NCI-H69 (cell line): Measurements from ENCODE around the gene REX1BD.
"Not testable (repeated sequence)": the region's sequence is repeated elsewhere in the genome, so short reads cannot be mapped to it uniquely, and the experiment has no call there.

Experiments
- DNase-seq: peaks from one replicate; lab custom pipeline; 2025; lab: John Stamatoyannopoulos, UW

Gene REX1BD

DNA sequence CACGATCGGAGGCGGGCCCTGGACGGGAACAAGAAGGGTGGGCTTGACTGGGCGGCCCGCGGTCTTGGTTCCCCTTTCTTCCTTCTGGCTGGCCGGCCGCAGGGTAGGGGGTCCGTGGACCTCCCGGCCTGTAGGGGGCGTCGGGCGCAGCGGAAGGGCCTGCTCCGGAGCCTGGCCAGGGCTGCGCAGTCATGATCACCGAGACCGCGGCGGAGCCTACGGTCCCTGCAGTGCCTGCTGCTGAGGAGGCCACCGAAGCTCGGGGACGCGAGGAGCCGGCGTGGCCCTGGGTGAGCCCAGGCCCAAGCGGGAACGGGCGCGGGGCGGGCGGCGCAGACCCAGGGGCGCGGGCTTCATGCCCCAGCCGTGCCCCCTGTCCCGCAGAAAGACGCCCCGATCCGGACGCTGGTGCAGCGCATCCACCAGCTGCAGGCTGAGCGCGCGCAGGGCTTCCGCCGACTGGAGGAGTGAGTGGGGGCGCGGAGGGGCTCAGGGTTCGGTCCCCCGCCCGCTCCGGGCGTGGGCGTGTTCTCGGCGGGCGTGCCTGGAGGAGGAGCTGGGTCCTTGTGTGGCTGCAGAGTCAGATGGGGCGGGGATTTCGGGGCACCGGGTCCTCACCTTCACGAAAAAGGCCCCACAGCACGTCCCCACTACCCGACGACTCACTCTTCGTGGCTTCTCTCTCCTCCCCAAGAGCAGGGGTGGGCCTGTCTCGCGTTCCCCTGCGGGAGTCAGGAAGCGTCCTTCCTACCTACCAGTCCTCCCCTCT is at the start of gene REX1BD:
Gene REX1BD (plus strand): TSS at position 188 of the 769 bp plus-strand sequence. CDS start 4 bp downstream, at position 192.
- DNase-seq: peak; percentile 91

DNA sequence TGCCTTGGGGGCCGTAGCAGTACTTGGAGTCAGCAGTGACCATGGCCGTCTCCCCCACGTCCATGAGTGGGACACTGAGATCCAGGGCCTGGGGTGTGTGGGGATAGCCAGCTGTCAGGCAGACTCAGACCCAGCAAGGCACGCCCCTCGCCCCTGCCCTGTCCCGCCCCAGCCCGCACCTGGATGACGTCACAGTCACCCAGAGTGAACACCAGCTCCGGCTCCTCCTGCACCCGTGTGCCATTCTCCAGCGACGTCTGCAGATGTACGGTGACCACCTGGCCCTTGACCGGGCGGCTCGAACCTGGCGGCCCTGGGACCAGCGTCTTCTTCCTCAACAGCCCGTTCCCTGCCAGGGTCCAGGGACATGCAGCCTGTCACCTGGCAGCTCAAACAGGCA is 49.2 kb upstream of the REX1BD start:
- DNase-seq: no peak

DNA sequence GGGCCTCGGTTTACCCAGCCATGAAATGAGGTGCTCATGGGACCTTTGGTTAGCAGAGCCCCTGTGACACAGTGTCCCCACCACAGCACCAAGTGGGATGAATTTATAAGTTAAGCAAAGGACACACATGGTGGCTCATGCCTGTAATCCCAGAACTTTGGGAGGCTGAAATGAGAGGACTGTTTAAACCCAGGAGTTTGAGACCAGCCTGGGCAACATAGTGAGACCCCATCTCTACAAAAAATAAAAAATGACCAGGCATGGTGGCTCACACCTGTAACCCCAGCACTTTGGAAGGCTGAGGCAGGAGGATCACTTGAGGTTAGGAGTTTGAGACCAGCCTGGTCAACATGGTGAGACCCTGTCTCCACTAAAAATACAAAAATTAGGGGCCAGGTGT is 48.4 kb upstream of the REX1BD start:
- DNase-seq: not testable (repeated sequence)

DNA sequence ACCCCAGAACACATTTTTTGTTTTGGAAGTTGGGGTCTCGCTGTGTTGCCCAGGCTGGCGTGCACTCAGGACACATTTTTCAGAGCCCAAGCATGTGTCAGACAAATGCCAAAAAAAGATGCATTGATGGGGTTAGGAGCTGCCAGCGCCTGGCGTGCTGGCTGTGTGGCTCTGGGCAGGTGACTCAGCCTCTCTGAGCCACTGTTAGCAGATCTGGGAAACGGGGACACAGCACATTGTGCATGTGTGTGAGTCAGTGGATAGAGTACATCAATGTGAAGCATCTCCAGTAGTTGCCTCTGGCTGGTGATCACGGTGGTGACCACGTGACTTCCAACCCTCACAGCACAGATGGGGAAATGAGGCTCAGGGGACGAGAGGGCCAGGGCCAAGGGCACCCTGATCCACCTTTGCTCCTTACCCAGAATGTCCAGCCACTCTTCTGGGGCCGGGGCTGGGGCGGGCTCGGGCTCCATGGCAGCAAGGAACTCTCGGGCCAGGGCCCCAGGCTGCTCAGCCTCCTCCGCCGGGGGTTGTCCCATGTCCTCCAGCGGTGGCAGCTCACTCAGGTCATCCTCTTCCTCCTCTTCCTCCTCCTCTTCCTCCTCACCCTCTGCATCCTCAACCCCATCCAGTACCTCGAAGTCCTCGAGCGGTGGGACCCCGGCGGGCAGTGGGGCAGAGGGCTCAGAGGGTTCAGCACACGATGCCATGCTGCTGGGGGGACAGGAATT is 47.2 kb upstream of the REX1BD start:
- DNase-seq: no peak

DNA sequence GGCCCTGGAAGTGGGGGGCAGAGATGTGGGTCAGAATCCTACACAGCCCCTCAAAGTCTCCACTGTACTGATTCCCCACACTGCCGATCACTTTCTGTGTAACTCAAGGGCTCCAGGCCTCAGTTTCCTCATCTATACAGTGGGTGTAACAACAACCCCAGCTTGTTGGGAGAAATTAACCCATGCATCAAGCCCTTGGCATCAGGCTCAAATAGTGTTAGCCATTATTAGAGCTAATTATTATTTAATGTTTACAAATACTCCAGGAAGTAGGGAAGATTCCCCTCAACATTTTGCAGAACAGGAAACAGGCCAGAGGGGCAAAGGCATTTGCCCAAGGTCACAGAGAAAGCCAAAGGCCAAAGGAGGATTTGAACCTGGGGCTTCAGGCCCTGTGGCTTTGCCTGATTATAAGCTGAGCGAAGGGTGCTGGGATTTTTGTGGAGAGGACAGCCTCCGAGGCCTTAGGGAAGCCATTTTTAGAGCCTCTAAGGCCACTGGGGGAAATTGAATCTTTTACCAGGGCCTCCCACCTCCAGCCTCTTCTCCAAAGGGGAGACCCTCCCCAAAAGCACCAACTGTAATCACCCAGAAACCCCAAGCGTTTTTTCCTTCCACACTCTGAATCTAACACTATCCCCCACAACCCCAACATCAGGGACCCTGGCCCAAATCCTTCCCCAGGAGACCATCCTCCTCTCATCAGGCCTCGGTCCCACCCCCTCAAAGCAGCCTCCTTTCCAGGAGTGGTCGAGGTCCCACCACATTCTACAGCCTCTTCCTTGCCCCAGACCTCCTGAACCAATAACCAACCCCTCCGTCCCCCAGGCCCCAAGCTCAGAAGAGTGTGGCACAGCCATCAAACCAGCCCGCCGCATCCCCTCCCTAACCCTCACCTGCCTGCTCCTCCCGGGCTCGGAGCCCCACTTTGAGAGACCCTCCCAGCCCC is 46.3 kb upstream of the REX1BD start:
- no peak for DNase-seq

DNA sequence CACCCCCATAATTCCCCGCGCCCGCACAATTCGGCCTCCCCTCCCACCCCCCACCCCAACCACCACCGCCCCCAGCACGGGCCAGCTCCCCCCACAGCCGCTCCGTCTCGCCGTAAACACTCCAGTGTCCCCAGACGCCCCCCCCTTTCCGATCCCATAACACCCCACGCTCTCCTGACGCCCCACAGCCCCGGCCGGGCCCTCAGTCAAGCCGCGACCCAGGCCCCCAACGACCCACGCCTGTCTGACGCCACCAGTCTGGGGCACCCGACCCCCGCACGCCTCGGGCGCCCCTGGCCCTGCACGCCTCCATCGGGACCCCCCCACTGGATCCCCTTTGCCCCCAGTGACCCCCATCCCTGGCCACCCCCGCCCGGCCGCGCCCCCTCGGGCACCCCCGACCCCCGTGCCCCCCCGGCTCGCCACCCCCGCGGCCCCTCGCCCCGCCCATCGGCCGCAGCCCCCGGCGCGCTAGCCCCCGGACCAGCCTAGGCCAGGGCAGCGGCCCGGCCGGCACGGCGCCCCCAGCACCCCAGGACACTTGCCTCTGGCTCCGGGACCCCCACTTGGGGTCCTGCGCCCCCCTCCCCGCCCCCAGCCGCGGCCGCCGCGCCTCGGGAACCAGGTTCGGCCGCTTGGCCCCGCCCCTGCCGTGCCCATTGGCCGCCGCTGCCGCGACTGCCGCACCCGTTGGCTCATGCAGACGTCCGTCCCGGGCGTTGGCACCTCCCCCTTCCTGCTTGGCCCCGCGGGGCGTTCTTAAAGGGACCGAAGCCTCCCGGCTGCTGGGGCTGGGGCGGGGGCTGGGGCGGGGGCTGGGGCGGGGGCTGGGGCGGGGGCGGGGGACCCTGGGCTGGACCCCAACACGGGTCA is 45.4 kb upstream of the REX1BD start, which contains the start of gene FKBP8:
Gene FKBP8 (minus strand): TSS at position 633 of the 873 bp plus-strand sequence. CDS start 1,603 bp downstream, outside the sequence.
- DNase-seq: peak; percentile 96

DNA sequence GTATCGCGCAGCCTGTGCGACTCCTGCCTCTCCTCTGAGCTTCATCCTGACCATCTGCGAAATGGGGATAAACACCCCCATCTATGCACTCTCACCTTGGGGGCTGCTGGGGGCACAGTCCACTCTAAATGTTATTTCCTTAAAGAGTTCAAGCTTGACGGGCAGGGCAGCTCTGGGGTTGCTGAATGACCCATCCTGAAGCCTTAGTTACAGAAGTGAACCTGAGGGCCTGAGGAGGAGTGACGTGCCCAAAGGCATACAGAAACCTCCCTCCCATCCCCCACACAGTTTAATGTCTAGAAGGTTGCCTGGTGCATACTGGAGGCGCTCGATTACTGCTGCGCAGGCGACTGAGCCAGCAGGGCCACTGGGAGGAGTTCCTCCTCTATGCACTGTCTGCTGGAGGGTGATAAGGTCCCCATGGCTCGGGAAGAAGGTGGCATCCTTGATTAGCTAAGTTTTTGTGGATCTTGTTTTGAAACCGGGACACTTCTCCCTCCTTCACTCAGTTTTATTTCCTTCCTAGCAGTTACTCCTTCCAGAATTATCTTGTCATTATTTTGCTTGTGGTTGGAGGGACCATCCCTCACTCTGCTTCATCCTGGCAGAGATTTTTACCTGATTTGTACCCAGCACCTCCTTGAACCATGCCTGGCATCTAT is 44.7 kb upstream of the REX1BD start:
- peak; percentile 87 for DNase-seq

DNA sequence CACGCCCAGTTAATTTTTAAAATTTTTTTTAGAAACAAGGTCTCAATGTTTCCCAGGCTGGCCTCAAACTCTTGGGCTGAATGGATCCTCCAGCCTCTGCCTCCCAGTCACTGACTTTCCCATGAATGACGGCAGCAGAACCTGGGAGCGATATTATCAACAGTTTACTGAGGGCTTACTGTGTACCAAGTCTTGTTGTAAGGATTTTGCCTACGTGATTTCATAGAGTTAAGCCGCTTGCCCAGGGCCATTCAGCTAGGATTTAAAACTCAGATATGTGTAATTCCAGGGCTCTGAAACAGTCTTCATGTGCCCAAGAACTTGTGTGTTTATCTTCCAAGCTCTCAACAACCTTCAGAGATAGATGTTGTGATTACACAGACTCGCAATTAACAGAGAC is 37.0 kb upstream of the REX1BD start:
- peak; percentile 36 for DNase-seq

DNA sequence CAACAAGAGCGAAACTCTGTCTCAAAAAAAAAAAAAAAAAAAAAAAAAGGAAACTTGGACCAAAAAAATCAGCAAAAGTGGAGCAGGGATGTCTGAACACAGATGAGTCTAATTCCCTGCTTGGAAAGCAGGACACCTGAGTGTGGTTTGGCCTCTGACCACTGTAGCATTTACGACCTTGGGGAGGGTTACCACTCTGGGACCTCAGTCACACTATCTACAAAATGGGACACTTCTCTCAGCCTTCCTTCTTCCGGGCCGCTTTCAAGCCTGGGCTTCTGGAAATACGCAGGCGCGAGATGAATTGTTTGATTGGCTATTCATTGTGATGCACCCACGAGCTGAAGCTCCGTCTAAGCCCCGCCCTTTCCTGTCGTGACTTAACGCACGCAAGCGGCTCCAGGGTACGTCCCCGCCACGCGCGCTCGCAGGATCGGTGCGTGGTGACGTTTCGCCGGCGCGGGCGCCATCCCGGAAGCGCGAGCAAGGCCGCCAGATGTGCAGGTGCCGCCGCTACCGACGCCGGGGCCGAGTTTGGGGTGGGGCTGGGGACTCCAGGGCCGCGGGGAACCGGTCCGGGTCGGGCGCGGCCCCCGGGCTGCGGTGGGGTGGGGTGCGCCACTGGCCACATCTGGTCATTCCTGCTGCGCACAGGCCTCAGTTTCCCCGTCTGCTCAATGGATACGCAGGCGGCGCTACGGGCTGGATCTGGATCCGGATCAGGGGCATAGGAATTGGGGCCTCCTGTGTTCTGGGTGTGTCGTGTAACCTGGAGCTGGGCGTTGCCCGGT is 31.0 kb upstream of the REX1BD start, which contains the start of gene KXD1:
Gene KXD1 (plus strand): TSS at position 460 of the 791 bp plus-strand sequence. CDS start 4,187 bp downstream, outside the sequence.
- peak; percentile 99 for DNase-seq

DNA sequence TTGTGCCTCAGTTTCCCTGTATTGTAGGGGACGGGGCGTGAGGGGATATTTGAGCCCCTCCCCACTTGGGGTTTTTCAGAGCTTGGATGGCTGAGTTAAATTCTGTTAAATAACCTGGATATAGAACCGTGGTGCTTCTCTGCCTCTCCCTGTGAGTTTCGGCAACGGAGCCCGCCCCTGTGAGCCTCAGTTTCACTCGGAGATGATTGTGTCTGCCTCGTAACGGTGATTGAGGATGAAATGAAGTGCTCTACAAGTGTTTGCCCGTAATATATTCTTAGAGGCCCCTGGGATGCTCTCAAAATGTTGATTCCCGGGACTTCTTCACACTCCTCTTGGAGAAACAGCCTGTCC is 30.4 kb upstream of the REX1BD start:
- no peak for DNase-seq

DNA sequence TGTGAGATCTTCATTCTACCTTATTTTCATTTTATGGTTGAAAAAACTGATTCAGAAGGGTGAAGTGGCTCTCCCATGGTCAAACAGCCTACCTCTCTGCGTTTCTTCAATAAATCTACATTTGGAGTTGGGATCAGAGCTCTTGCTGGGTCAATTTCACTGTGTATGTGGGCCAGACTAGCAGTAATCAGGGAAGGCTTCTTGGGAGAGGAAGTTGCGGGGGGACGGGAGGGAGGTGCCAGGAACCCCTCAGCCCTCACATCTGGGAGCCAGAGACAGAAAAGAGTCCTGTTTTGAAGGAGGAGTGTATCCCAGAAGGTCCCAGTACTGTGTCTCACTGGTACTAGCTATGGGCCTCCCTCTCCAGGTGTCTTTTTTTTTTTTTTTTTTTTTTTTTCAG is 30.0 kb upstream of the REX1BD start:
- DNase-seq: no peak

DNA sequence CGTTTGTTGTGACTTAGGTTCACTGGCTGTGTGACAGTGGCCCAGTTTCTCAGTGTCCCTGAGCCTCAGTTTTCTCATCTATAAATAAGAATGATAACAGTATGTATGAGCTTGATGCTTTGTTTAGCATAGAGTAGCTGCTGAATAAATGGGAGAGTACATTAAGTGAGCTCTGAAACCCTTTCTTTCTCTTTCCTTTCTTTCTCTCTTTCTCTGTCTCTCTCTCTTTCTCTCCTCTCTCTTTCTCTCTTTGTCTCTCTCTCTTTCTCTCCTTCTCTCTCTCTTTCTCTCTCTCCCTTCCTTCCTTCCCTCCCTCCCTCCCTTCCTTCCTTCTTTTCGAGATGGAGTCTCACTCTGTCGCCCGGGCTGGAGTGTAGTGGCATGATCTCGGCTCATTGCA is 28.9 kb upstream of the REX1BD start:
- no peak for DNase-seq

DNA sequence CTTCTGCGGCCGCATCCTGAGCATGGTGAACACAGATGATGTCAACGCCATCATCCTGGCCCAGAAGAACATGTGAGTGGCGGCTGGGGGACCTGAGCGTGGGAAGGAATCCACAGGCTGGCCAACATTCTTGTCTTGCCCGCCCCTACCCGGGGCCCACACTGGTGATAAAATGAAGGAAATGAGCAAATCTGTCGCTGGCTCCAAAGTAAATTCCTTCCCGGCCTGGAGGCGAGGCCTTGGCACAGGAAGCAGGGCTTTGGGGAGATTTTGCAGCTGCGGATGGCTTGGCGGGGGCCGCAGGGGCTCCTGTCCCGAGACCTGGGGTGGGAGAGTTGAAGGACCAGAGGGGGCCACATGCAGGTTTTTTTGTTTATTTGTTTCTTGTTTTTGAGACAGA is 26.5 kb upstream of the REX1BD start:
- DNase-seq: no peak

DNA sequence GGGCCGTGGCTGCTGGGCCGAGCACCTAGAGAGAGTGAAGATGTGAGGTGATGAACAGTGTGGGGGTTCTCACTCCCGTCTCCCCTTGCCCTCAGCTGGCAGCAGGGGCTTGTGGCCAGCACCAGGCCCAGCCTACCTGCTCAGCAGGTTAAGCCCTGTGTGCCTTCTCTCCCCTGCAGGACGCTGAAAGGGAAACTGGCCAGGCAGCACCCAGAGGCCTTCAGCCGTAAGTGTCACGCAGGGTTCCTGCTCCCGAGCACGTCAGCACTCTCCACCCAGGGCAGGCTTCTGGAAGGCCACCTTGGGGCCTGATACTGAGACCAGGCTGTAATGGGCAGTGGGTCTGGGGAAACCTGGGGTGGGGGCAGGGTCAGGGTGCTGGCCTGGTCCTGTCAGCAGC is 21.6 kb upstream of the REX1BD start:
- no peak for DNase-seq

DNA sequence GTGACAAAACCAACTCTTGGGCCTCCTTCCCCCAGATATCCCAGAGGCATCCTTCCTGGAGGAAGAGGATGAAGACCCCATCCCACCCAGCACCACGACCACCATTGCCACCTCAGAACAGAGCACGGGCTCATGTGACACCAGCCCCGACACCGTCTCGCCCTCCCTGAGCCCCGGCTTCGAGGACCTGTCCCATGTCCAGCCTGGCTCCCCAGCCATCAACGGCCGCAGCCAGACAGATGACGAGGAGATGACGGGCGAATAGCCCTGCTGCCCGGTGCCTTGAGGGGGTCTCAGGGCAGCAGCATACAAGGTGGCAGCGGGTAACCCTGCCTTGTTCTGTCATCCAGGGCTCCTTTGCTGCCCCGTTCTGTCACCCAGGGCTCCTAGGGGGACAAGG is 20.2 kb upstream of the REX1BD start:
- DNase-seq: no peak

DNA sequence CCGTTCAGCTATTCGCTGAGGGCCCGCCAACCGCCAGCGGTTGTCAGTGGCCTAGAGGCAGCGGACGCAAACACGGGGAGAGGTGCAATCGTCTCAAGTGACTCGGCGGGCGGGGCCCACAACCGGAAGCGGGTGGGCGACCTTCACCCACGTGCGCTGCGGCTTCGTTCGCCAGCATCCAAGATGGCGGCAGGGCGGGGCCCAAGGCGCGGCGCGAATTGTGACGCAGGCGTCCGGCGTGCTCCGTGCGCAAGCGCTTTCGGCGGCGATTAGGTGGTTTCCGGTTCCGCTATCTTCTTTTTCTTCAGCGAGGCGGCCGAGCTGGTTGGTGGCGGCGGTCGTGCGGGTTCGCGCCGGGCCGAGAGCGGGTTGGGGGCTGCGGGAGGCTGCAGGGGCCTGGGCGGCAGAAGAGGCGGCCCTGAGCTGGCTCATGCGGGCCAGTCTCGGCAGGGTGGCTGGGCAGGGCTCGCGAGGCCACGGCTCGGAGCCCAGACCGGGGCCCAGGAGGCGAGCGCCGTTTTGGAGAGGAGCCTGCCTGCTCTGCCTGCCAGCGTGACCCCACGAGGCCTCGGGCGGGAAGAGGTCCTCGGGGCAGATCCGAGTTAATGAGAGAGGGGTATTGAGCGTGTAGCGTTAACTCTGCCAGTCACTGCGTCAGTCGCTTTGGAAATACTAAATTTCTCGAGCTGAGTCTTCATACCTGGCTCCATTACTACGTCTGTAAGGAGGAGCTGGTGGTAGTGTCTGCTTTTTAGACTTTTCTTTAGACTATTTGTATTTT is 16.8 kb upstream of the REX1BD start, which contains the start of gene UBA52:
Gene UBA52 (plus strand): TSS at position 294 of the 781 bp plus-strand sequence. CDS start 1,444 bp downstream, outside the sequence.
- DNase-seq: peak; percentile 99

DNA sequence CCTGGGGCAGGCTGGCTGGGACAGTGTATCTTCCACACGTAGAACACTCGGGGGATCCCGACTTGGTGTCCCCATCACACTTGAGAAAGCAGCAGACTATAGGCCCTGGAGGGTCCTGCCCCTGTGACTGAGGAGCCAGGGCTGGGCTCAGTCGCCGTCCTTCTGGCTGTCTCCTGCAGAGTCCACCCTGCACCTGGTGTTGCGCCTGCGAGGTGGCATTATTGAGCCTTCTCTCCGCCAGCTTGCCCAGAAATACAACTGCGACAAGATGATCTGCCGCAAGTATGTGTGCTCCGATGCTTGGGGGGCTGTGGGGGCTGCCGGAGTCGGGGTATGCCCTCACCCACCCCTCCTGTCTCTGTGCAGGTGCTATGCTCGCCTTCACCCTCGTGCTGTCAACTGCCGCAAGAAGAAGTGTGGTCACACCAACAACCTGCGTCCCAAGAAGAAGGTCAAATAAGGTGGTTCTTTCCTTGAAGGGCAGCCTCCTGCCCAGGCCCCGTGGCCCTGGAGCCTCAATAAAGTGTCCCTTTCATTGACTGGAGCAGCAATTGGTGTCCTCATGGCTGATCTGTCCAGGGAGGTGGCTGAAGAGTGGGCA is 13.8 kb upstream of the REX1BD start:
- DNase-seq: no peak

DNA sequence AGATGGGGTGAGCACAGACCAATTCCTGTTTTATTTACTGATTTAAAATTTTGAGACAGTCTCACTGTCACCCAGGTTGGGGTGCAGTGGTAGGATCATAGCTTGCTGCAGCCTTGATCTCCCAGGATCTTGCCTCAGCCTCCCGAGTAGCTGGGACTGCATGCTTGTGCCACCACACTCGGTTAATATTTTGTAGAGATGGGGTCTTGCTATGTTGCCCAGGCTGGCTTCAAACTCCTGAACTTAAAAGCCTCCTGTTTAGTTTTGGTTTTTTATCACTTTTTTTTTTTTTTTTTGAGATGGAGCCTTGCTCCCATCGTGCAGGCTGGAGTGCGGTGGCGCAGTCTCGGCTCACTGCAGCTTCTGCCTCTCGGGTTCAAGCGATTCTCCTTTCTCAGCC is 12.2 kb upstream of the REX1BD start:
- DNase-seq: no peak
